A673 (cell line): Measurements from ENCODE around the gene TBC1D5. TPM values are rescaled to one million over a fixed set of nuclear protein-coding genes. Genes with fewer than 3 reads are reported as not detected.

ENCODE experiments used
- BruUV-seq: library from RNA; stranded (reverse); fragments of 400-500 nt; replicated peaks from 2 replicates; lab custom pipeline; 2021; lab: Mats Ljungman, UMichigan
- CTCF ChIA-PET: fragments of 300-600 bp; sonication (Branson Sonifier 250); formaldehyde crosslinking; loops from one replicate; lab custom pipeline; 2022; ENCODE audit warnings: antibody characterized with exemption; lab: Charles Lee
- POLR2A ChIA-PET: fragments of 300-600 bp; sonication (Branson Sonifier 250); formaldehyde crosslinking; loops from one replicate; lab custom pipeline; 2022; ENCODE audit warnings: antibody characterized with exemption; ENCODE audit not compliant: low non-redundant PET; lab: Charles Lee
- DNase-seq: peaks from one replicate; pipeline ENCODE4 v3.0.0-alpha.2; 2015; ENCODE audit warnings: low spot score
- H3K27ac ChIP-seq: fragments of 200-600 bp; sonication (generic); 2 replicates; pipeline ENCODE4 v1.5.1; 2016; ENCODE audit warnings: mixed run types, low read depth, mild to moderate bottlenecking, mixed read lengths, antibody characterized with exemption, low read length; ENCODE audit not compliant: poor library complexity, severe bottlenecking
- H3K27me3 ChIP-seq: fragments of 200-600 bp; sonication (generic); replicated peaks from 2 replicates; pipeline ENCODE4 v1.6.1; 2017; ENCODE audit warnings: mixed run types, low read depth, mild to moderate bottlenecking, mixed read lengths, antibody characterized with exemption, low read length; ENCODE audit not compliant: insufficient read depth, poor library complexity
- H3K36me3 ChIP-seq: fragments of 200-600 bp; sonication (generic); 2 replicates; pipeline ENCODE4 v1.6.1; 2016; ENCODE audit warnings: mixed run types, mild to moderate bottlenecking, mixed read lengths, antibody characterized with exemption, low read length; ENCODE audit not compliant: insufficient read depth, poor library complexity, severe bottlenecking
- H3K4me1 ChIP-seq: fragments of 200-600 bp; sonication (generic); 2 replicates; pipeline ENCODE4 v1.6.1; 2017; ENCODE audit warnings: mixed run types, mild to moderate bottlenecking, mixed read lengths, antibody characterized with exemption, low read length; ENCODE audit not compliant: insufficient read depth, poor library complexity, severe bottlenecking
- H3K4me3 ChIP-seq: fragments of 200-600 bp; sonication (generic); 2 replicates; pipeline ENCODE4 v1.5.1; 2016; ENCODE audit warnings: low read depth, mixed run types, mild to moderate bottlenecking, mixed read lengths, low read length; ENCODE audit not compliant: poor library complexity, severe bottlenecking
- H3K9me3 ChIP-seq: fragments of 200-600 bp; sonication (generic); 2 replicates; pipeline ENCODE4 v1.6.1; 2016; ENCODE audit warnings: mixed run types, low read depth, mild to moderate bottlenecking, mixed read lengths, antibody characterized with exemption, low read length; ENCODE audit not compliant: poor library complexity, severe bottlenecking
- CTCF ChIP-seq: fragments of 300-800, 200-600 bp; sonication (generic); conservative IDR thresholded peaks from 2 replicates; pipeline ENCODE4 v1.5.1; 2017; ENCODE audit warnings: low read depth, mild to moderate bottlenecking, antibody characterized with exemption, low read length, moderate library complexity, mixed read lengths
- EZH2 ChIP-seq: fragments of 200-600 bp; sonication (generic); IDR thresholded peaks from 2 replicates; pipeline ENCODE4 v1.6.1; 2017; ENCODE audit warnings: borderline replicate concordance, low read depth, mild to moderate bottlenecking, mixed read lengths, antibody characterized with exemption, low read length; ENCODE audit not compliant: poor library complexity, severe bottlenecking
- intact Hi-C: fragments of 100-400 bp; cut with micrococcal nuclease; formaldehyde crosslinking; loops from one replicate; pipeline ENCODE4 v1.10.0; 2022; ENCODE audit not compliant: unreplicated experiment
- total RNA-seq: library from RNA; stranded (reverse); gene quantifications from 2 replicates; pipeline ENCODE4 v1.2.3, GENCODE V29; 2021

TBC1D5 gene
- total RNA-seq, 1 experiment from 2014 or later = 40.7 TPM

GRCh38 chr3:17390785-17391184, 351.6 kb downstream of the TBC1D5 start:
- no peaks in the 10 kb centered on the region for H3K4me1 ChIP-seq
- no peaks in the 10 kb centered on the region for H3K36me3 ChIP-seq
- H3K4me3 ChIP-seq = no peak overlapping the region
- no peaks in the 10 kb centered on the region for H3K9me3 ChIP-seq
- DNase-seq = no peak
- H3K27me3 ChIP-seq = no peaks in the 10 kb centered on the region
- no peak overlapping the region for H3K27ac ChIP-seq
- CTCF ChIA-PET = no interaction called here
- no peak for TF ChIP-seq EZH2
- no peak for TF ChIP-seq CTCF
- no TSS peak for BruUV-seq
- POLR2A ChIA-PET = no interaction called here
- intact Hi-C loops = no loop called here

DNA sequence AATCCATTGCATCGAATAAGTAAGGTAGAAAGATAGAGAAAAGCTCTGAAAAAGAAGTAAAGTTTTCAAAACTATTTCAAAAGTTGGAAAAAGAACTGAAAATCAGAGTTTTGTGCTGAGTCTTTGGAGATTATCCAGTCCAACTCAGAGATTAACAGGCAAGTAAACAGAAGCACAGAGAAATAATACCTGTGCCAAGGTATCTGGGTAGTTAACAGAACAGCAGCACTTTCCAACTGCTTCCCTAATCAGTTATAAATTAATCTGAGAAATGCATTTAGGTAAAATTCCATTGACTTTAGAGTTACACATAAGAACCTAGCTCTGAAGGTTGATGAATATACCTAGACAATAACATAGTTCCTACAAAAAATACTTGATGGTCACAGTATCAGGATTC, 355.3 kb downstream of the TBC1D5 start:
- Histone ChIP-seq H3K36me3 (no peaks in the 10 kb centered on the region), H3K4me1 (no peaks in the 10 kb centered on the region), H3K27ac (no peak overlapping the region), H3K4me3 (no peak overlapping the region), H3K27me3 (no peaks in the 10 kb centered on the region), H3K9me3 (no peaks in the 10 kb centered on the region)
- CTCF ChIA-PET = no interaction called here
- POLR2A ChIA-PET = no interaction called here
- no peak for TF ChIP-seq EZH2
- no peak for TF ChIP-seq CTCF
- no TSS peak for BruUV-seq
- intact Hi-C loops = no loop called here
- DNase-seq = no peak

- TF ChIP-seq CTCF = no peak
- TF ChIP-seq EZH2 = no peak
- Histone ChIP-seq H3K4me1 (no peaks in the 10 kb centered on the region), H3K27me3 (no peaks in the 10 kb centered on the region), H3K4me3 (no peak overlapping the region), H3K9me3 (no peaks in the 10 kb centered on the region), H3K36me3 (no peaks in the 10 kb centered on the region), H3K27ac (no peak overlapping the region)
- ChIA-PET CTCF (no interaction called here), POLR2A (no interaction called here)
- no TSS peak for BruUV-seq
- intact Hi-C loops = no loop called here
- no peak for DNase-seq
Observed at GRCh38 chr3:17386432-17386831, 356.0 kb downstream of the TBC1D5 start.
